GM12892 (cell line): Measurements from ENCODE around the gene SUPT3H.

ENCODE experiments used
- POLR2A ChIP-seq: IDR thresholded peaks from 2 replicates; pipeline ENCODE4 v1.6.1; 2011; ENCODE audit warnings: low read depth, low read length, control low read depth
- POLR2AphosphoS5 ChIP-seq: IDR thresholded peaks from 2 replicates; pipeline ENCODE4 v1.6.1; 2011; ENCODE audit warnings: low read depth, low read length, control low read depth
- TAF1 ChIP-seq: IDR thresholded peaks from 2 replicates; pipeline ENCODE4 v1.6.1; 2011; ENCODE audit warnings: low read depth, mild to moderate bottlenecking, control low read depth, low read length, borderline replicate concordance

GRCh38 chr6:45229416-45229815 lies 148.3 kb downstream of the SUPT3H start:
- no peak for TF ChIP-seq TAF1
- no peak for TF ChIP-seq POLR2AphosphoS5
- TF ChIP-seq POLR2A, result no peak
